A673 (cell line): ENCODE results near the gene CMTM7. TPM values are rescaled to one million over a fixed set of nuclear protein-coding genes. Genes with fewer than 3 reads are reported as not detected.

Experiments
- BruUV-seq: library from RNA; stranded (reverse); fragments of 400-500 nt; replicated peaks from 2 replicates; lab custom pipeline; 2021; lab: Mats Ljungman, UMichigan
- CTCF ChIA-PET: fragments of 300-600 bp; sonication (Branson Sonifier 250); formaldehyde crosslinking; loops from one replicate; lab custom pipeline; 2022; ENCODE audit warnings: antibody characterized with exemption; lab: Charles Lee
- POLR2A ChIA-PET: fragments of 300-600 bp; sonication (Branson Sonifier 250); formaldehyde crosslinking; loops from one replicate; lab custom pipeline; 2022; ENCODE audit warnings: antibody characterized with exemption; ENCODE audit not compliant: low non-redundant PET; lab: Charles Lee
- DNase-seq: peaks from one replicate; pipeline ENCODE4 v3.0.0-alpha.2; 2015; ENCODE audit warnings: low spot score
- H3K27ac ChIP-seq: fragments of 200-600 bp; sonication (generic); 2 replicates; pipeline ENCODE4 v1.5.1; 2016; ENCODE audit warnings: mixed run types, low read depth, mild to moderate bottlenecking, mixed read lengths, antibody characterized with exemption, low read length; ENCODE audit not compliant: poor library complexity, severe bottlenecking
- H3K27me3 ChIP-seq: fragments of 200-600 bp; sonication (generic); replicated peaks from 2 replicates; pipeline ENCODE4 v1.6.1; 2017; ENCODE audit warnings: mixed run types, low read depth, mild to moderate bottlenecking, mixed read lengths, antibody characterized with exemption, low read length; ENCODE audit not compliant: insufficient read depth, poor library complexity
- H3K36me3 ChIP-seq: fragments of 200-600 bp; sonication (generic); 2 replicates; pipeline ENCODE4 v1.6.1; 2016; ENCODE audit warnings: mixed run types, mild to moderate bottlenecking, mixed read lengths, antibody characterized with exemption, low read length; ENCODE audit not compliant: insufficient read depth, poor library complexity, severe bottlenecking
- H3K4me1 ChIP-seq: fragments of 200-600 bp; sonication (generic); 2 replicates; pipeline ENCODE4 v1.6.1; 2017; ENCODE audit warnings: mixed run types, mild to moderate bottlenecking, mixed read lengths, antibody characterized with exemption, low read length; ENCODE audit not compliant: insufficient read depth, poor library complexity, severe bottlenecking
- H3K4me3 ChIP-seq: fragments of 200-600 bp; sonication (generic); 2 replicates; pipeline ENCODE4 v1.5.1; 2016; ENCODE audit warnings: low read depth, mixed run types, mild to moderate bottlenecking, mixed read lengths, low read length; ENCODE audit not compliant: poor library complexity, severe bottlenecking
- H3K9me3 ChIP-seq: fragments of 200-600 bp; sonication (generic); 2 replicates; pipeline ENCODE4 v1.6.1; 2016; ENCODE audit warnings: mixed run types, low read depth, mild to moderate bottlenecking, mixed read lengths, antibody characterized with exemption, low read length; ENCODE audit not compliant: poor library complexity, severe bottlenecking
- CTCF ChIP-seq: fragments of 300-800, 200-600 bp; sonication (generic); conservative IDR thresholded peaks from 2 replicates; pipeline ENCODE4 v1.5.1; 2017; ENCODE audit warnings: low read depth, mild to moderate bottlenecking, antibody characterized with exemption, low read length, moderate library complexity, mixed read lengths
- EZH2 ChIP-seq: fragments of 200-600 bp; sonication (generic); IDR thresholded peaks from 2 replicates; pipeline ENCODE4 v1.6.1; 2017; ENCODE audit warnings: borderline replicate concordance, low read depth, mild to moderate bottlenecking, mixed read lengths, antibody characterized with exemption, low read length; ENCODE audit not compliant: poor library complexity, severe bottlenecking
- intact Hi-C: fragments of 100-400 bp; cut with micrococcal nuclease; formaldehyde crosslinking; loops from one replicate; pipeline ENCODE4 v1.10.0; 2022; ENCODE audit not compliant: unreplicated experiment
- total RNA-seq: library from RNA; stranded (reverse); gene quantifications from 2 replicates; pipeline ENCODE4 v1.2.3, GENCODE V29; 2021

The CMTM7 gene
- total RNA-seq, 1 experiment from 2014 or later: not detected

- DNase-seq: no peak
- intact Hi-C loops: no loop called here
- ChIA-PET POLR2A (no interaction called here), CTCF (no interaction called here)
- Histone ChIP-seq H3K27me3 (no peaks in the 10 kb centered on the region), H3K27ac (no peak overlapping the region), H3K9me3 (no peaks in the 10 kb centered on the region), H3K4me1 (no peaks in the 10 kb centered on the region), H3K36me3 (no peaks in the 10 kb centered on the region), H3K4me3 (no peak overlapping the region)
- no TSS peak for BruUV-seq
- TF ChIP-seq EZH2: no peak
These were observed 64.9 kb downstream of the CMTM7 start for GRCh38 chr3:32456429-32457130.

- no peaks in the 10 kb centered on the region for H3K9me3 ChIP-seq
- no peak overlapping the region for H3K27ac ChIP-seq
- BruUV-seq: no TSS peak
- H3K4me1 ChIP-seq: no peaks in the 10 kb centered on the region
- H3K36me3 ChIP-seq: no peaks in the 10 kb centered on the region
- intact Hi-C loops: no loop called here
- DNase-seq: no peak
- ChIA-PET POLR2A (no interaction called here), CTCF (interaction anchor here (0.7 kb wide), 1 partner anchor 239 kb away, joined by 7 read pairs; no protein-coding TSS in a partner anchor)
- H3K27me3 ChIP-seq: no peaks in the 10 kb centered on the region
- no peak for TF ChIP-seq EZH2
- TF ChIP-seq CTCF: no peak
- no peak overlapping the region for H3K4me3 ChIP-seq
These were observed 66.4 kb downstream of the CMTM7 start for GRCh38 chr3:32457971-32458471.

- TF ChIP-seq CTCF (no peak), EZH2 (no peak)
- no peaks in the 10 kb centered on the region for H3K36me3 ChIP-seq
- intact Hi-C loops: no loop called here
- POLR2A ChIA-PET: no interaction called here
- no peak for DNase-seq
- H3K9me3 ChIP-seq: no peaks in the 10 kb centered on the region
- no peaks in the 10 kb centered on the region for H3K4me1 ChIP-seq
- H3K27ac ChIP-seq: no peak overlapping the region
- H3K27me3 ChIP-seq: no peaks in the 10 kb centered on the region
- H3K4me3 ChIP-seq: no peak overlapping the region
- CTCF ChIA-PET: no interaction called here
- BruUV-seq: no TSS peak
These were observed 67.8 kb downstream of the CMTM7 start for GRCh38 chr3:32459450-32459849.
